ENCODE results near the gene MXI1.

GRCh38 chr10:110239892-110240291 is 32.5 kb downstream of the MXI1 start:
- TF ChIP-seq CTCF (IDR thresholded peaks at IDR 0.05) (no peak), EZH2 (IDR thresholded peaks at IDR 0.05; ENCODE audit: borderline replicate concordance, insufficient read depth, low read depth, low read length, poor library complexity, severe bottlenecking) (no peak)
